ENCODE results near the gene GLOD4. TPM values are rescaled to one million over a fixed set of nuclear protein-coding genes. Genes with fewer than 3 reads are reported as not detected.
"Not testable (repeated sequence)": the region's sequence is repeated elsewhere in the genome, so short reads cannot be mapped to it uniquely, and the experiment has no call there.

The GLOD4 gene
- total RNA-seq, 1 experiment from 2014 or later, result 88.9 TPM

DNA sequence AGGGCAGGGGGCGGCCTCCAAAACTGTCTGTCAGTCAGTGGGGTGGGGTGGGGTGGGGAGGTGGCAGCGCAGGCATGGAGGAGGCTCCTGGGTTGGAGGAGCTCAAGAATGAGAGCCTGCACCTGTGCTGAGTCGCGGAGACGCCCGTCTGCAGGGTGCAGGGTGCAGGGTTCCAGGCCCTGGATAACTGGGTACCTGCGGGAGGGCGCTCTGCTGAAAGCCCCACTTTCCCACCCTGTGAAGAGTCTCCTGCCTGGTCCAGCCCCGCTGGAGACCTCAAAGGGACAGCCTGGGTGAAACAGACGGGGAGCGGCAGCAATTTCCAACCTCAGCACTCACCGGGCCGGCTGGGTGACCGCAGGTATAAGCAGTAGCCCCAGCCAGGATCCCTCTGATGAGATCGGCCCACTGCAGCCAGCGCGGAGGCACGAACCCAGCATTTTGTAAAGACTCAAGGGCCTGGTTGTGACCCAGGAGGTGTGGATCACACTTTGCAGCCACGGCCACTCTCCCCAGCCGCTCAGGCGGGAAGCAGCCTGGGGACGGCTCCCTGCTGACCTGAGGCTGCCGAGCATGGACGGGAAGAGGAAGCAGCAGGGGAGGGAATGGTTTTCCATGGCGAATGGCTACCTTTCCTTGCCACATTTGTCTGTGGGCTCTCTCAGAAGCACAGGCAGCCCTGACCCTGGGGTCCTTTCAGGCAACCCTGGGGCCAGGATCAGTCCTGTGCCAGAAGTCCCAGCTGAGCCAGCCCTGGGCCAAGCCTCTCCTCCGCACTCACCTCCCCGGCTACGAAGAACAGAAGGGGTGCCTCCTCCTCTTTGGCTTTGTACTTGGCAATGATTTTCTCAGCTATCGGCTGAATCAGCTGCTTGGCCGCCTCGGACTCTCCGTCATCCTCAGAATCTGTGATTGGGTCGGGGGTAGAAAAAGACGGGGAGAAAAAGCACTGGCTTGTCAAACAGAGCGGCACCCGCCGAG, 21.1 kb upstream of the GLOD4 start:
- no peak for DNase-seq (ENCODE audit: low read depth)

DNA sequence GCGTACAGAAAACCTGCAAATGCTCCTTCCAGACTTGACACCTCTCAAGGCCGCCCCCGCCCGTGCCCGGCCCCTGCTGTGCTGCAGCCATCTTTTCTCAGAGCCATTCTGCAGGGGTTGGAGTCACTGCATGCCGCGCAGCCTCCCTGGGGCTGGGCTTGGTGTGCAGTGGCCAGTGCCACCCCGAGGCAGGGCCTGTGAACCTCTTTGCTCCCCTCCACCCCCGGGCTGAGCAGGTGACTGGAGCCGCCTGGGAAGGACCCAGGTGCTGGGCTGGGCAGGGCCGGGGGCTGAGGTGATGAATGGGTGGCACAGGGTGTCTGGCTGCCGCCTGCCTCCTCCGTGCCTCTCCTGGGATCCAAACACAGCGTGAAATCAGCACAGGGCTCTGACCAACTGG, 20.4 kb upstream of the GLOD4 start:
- no peak for DNase-seq (ENCODE audit: low read depth)

DNA sequence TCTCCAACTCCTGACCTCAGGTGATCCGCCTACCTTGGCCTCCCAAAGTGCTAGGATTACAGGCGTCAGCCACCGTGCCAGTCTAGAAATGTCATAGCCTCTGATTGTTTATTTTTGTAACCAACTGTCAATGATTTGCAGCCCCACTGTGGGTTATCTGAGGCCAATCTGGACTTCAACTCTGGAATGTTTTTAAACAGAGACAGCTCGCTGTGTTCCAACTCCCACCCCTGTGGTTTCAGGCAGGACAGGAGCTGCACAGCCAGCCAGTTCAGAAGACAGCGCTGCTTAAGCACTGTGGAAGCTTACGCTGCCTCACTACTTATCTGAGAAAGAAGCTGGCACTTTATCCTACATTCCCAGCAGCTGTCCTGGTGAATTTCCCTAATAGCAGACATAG, 19.6 kb upstream of the GLOD4 start:
- DNase-seq (ENCODE audit: low read depth), result no peak

DNA sequence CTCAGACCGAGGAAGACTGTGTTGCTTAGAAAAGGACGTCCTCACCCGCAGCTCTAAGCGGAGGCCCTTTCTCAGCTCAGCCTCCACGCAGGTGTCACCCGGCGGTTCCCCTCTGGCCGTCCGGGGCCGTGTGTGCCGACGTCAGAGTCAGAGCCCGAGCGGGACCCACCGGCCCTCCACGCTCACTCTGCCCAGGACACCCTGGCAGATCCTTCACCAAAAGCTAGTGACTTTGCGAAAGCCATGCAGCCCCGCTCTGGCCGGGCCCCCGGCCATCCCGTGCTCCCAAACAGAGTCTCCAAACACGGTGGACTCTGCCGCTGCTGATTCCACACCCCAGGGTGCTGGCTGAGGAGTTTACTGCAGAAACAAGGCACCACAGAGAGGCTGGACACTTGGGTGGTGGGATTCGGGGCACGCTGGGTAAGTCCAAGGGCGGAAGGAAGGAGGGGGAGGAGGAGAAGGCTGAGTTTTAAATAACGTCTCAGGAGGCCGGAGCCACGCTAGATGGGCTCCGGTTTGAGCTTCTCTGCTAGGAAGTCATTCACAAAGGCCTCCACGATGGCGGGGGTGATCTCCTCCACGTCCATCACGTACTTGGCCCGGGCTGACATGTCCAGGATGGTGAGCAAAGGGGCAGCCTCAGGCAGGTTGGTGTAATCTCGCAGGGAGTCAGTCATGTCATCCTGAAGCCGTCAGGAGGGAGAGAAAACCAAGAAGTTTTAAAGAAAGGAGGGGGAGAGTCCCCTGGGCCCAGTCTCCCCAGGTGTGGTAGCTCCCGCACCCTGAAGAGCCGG, 18.6 kb upstream of the GLOD4 start:
- no peak for DNase-seq (ENCODE audit: low read depth)

DNA sequence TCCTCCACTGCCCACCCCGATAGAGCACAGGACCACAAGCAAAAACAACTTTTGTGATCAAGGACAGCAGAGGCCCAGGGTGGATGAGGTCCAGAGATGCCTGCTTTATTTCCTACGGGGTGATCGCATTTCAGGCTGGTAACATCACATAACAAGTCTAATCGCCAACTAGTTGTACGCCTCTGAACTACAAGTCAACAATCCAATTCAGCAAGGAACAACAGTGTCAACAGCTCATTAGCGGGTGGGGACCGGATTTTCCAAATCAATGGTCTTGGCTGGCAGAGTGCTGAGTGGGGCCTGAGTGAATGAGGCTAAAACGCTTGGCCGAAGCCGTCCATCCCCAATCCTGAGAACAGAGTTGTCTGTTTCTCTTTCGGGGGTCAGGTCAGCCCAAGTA, 17.2 kb upstream of the GLOD4 start:
- DNase-seq (ENCODE audit: low read depth), result no peak

DNA sequence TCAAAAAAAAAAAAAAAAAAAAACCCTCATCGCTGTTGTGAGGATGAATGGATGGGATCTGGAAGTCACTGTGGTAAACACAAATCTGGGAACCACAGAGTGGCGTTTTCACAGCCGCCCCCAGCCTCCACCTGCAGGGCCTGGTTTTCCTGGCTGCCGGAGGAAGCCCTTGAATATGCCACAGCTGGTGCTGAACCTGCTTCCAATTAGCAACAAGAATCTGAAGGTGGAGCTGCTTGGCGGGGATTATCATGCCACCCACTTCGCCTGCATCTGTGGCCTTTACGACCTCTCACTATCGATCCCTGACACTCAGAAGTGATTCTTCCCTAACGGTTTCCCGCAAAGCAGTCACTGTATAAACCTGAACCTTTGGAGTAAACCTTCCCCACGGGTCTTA, 16.2 kb upstream of the GLOD4 start:
- no peak for DNase-seq (ENCODE audit: low read depth)

DNA sequence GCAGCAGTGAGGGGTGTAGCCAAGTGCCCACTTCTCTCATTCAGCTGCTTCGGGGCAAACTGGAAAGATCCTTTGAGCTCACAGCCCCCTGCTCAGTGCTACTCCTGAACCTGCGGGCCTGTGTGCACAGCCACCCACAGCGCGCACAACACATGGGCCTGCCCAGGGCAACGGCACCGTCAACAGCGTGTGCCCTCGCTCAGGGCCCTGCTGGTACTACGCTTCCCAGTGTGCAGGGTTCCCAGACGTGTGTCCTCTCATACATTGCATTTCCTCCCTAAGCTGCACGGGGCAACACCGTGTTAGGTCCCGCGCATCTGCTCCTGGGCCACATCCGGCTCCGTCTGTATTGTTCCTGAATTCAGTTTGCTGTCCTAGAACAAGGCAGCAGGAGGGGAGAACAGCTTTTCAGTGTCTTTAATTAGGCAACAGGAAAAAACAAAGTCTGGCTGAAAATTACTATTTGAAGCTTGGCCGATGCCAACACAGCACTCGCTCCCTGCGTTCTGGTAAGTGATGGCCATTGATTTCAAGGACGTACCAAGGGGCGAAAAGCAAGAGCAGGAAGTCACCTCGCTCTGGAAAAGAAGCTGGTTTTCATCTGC, 15.3 kb upstream of the GLOD4 start:
- no peak for DNase-seq (ENCODE audit: low read depth)

DNA sequence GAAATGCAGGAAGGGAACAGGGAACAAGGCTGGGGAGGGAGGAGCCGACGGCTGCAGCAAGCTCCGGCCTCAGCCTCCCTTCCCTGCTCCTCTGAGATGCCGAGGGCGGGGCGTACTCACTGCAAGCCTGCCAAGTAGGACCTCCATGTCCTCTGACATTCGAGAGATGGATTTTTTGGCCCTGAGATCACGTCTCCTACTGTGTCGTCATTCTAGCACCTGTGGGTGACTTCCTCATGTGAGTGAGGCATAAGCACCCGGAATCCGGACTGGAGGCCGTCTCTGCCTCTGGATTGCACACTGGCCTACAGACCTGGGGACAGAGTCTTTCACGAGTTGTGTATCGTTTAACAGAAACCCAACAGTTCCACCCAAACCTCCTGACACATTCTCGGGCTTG, 14.5 kb upstream of the GLOD4 start:
- DNase-seq (ENCODE audit: low read depth), result no peak

DNA sequence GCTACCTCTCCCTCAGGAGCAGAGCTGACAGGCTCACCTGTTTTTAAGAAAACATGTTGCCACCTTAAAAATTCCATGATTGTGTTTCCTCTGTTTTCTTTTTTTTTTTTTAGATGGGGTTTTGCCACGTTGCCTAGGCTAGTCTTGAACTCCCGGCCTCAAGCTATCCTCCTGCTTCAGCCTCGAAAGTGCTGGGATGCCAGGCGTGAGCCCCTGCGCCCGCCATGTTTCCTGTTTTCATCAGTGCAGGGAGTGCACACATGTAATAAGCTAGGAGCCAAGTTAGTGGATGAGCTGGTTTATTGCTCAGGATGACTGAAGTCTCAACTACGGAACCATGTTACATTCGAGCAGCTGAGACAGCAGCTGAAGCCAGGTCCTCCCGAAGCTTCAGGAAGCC, 13.6 kb upstream of the GLOD4 start:
- no peak for DNase-seq (ENCODE audit: low read depth)

DNA sequence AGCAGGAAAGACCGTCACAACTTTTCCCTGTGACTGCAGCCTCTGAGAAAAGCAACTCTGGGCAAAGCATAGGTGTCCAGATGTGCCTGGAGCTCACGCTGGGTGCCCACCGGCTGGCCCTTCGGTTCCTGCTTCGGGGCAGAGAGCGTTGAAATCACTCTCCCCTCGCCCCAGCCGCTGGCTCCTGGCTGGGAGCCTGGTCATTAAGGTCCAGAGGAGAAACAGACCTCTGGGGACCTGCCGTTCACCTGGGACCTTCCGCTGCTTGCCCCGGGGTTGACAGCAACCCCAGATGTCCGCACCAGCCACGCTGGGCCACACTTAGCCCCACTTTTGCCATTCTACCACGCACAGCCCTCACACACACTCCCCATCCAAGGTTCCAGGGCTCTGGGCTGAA, 13.2 kb upstream of the GLOD4 start:
- DNase-seq (ENCODE audit: low read depth), result no peak

DNA sequence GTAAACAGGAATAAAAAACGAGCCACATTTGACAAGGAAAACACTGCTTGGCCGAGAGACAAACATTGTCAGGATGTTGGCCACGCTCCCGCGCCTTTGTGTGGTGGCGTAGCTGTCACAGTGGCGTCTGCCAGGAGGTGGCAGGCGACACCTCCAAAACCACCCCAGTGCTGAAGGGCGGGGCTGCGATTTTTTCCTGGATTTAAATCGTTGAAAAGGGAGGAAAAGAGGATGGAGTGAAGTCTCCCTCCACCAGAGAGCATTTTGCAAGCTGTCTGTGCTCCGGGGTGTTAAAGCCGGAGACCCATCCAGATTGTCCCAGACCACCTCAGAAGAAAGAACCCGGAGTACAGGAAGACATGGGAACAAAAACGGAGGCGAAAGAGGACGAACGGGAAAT, 12.8 kb upstream of the GLOD4 start:
- DNase-seq (ENCODE audit: low read depth), result peak; percentile 69

DNA sequence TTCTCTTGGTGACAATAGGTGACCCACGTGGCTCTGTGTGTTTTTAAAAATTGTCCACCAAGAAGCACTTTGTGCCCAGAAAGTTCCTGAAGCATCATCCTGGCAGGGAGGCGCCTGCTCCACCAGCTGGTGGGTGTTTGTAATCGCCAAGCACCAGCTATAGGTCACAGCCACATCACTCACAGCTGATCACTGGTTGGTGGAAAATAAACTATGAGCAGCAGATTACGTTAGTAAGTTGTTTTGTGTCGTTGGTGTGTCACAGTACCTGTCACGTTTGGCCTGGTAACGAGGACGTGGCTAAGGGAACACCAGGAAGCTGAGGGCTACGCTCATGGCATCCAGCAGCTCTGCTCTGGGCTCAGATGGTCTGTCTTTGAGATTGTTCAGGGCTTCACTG, 10.2 kb upstream of the GLOD4 start:
- no peak for DNase-seq (ENCODE audit: low read depth)

DNA sequence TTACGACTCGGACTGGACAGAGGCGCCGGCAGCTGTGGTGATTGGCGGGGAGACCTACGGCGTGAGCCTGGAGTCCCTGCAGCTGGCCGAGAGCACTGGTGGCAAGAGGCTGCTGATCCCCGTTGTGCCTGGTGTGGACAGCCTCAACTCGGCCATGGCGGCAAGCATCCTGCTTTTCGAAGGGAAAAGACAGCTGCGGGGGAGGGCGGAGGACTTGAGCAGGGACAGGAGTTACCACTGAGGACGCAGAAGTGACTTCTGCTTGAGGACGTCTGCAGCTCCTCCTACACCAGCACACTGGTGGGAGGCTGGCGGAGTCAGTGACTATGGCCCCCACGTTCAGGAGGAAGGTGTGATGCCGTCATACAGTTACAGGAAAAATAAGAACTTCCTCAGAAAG, 9.7 kb upstream of the GLOD4 start:
- DNase-seq (ENCODE audit: low read depth), result no peak

DNA sequence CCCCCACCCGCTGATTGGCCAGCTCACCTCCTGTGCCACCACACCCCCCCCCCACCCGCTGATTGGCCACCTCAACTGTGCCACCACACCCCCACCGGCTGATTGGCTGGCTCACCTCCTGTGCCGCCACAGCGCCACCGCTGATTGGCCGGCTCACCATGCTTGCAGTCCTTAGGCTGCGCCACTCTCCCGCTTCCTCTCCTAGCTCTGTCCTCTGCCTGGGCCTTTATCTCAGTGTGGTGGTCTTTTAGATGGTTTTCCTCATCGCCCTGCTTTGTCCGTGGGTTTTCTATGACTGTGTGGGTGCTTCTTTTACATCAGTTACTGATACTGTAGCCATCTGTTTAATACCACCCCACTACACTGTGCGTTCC, 8.8 kb upstream of the GLOD4 start:
- not testable (repeated sequence) for DNase-seq (ENCODE audit: low read depth)

DNA sequence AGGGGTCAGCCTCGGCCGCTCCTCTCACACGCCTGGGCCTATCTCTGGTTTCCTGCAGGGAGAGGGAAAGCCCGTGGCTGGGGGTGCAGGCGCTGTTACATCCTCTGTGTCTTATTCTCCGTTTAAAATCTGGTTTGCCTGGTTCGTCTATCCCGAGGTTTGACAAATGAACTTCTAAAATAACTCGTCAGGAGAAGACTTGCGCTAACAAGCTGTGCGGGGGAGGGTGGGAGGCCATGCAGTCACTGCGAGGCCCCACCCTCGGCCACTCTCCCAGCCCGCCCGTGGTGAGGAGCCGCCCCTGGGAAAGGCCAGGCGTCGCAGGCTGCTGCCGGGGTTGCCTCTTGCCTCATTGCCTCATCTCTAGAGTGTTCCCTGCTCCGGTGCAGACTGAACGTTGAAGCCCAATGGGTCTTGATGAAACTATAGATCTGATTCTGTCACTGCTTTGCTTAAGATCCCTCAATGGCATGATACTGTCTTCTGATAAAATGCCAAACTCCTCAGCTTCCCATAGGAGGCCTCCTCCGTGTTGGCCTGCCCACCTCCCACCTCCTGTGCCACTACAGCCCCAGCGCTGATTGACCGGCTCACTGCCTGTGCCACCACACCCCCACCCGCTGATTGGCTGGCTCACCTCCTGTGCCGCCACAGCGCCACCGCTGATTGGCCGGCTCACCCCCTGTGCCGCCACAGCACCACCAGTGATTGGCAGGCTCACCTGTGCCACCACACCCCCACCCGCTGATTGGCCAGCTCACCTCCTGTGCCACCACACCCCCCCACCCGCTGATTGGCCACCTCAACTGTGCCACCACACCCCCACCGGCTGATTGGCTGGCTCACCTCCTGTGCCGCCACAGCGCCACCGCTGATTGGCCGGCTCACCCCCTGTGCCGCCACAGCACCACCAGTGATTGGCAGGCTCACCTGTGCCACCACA, 8.1 kb upstream of the GLOD4 start:
- DNase-seq (ENCODE audit: low read depth), result not testable (repeated sequence)

DNA sequence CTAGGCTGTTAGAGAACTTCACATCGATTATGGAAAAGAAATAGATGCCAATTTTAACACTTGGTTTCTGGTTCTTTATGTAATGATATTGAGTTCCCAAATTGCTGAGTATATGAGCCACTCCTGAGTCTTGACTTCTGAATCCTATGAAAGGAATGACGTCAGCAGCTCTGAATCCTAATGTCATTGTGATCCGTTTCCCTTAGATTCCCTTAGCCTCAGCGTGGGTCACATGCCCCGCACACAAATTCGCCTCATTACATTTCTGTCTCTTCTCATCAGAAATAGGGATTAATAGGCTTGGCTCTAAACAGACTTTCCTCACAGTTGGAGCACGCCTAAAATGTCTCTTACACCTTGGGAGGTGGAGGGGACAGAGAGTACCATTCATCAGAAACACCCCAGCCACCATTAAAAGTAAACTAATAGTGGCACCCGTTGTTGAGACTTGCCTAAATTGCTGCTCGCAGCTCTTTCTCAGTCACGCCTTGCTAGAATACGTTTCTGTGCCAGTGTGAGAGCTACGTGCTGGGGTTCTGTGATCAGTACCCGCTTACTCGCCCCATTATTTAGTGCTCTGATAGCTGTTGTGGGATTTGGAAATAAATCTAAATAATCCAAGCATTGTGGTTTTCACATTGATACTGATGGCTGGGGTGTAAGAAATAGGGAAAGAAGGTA, 7.2 kb upstream of the GLOD4 start:
- DNase-seq (ENCODE audit: low read depth), result no peak

DNA sequence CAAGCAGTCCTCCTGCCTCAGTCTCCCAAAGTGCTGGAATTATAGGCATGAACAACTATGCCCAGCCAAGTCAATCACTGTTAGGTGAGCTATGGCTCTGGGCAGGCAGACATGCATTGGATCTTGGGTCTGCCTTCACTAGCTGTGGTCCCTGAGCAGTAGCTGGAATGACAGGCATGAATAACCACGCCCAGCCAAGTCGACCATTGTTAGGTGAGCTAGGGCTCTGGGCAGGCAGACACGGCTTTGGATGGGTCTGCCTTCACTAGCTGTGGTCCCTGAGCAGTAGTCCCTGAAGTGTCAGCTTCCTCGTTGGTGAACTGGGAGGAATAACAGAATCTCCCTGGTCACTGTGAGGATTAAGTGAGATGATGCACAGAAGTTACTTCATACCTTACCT, 6.5 kb upstream of the GLOD4 start:
- no peak for DNase-seq (ENCODE audit: low read depth)

DNA sequence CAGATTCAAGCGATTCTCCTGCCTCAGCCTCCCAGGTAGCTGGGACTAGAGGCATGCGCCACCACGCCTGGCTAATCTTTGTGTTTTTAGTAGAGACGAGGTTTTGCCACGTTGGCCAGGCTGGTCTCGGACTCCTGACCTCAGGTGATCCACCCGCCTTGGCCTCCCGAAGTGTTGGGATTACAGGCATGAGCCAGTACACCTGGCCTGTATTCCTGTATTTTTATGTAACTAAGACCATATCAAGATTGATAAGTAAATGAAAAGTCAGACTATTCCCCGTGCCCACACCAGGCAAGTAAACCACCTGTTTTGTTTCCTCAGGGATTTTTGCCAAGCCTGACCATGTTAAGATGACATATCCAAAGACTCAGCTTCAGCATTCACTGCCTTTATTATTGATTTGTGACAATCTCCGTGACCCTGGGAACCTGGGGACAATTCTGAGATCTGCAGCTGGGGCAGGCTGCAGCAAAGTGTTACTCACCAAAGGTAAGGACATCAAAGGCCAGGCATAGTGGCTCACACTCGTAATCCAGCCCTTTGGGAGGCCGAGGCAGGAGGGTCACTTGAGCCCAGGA, 5.7 kb upstream of the GLOD4 start:
- no peak for DNase-seq (ENCODE audit: low read depth)

DNA sequence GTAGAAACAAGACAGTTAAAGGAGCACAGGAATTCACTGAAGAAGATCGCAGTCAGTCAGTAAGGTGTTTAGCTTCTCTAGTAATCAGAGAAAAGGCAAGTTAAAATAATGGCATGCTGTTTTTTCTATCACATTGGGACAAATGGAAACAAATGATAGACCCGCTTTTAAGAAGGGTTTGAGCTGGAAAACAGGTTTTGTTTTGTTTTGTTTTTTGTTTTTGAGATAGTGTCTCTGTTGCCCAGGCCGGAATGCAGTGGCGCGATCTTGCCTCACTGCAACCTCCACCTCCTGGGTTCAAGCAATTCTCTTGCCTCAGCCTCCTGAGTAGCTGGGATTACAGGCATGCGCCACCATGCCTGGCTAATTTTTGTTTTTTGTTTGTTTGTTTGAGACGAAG, 3.8 kb upstream of the GLOD4 start:
- not testable (repeated sequence) for DNase-seq (ENCODE audit: low read depth)

DNA sequence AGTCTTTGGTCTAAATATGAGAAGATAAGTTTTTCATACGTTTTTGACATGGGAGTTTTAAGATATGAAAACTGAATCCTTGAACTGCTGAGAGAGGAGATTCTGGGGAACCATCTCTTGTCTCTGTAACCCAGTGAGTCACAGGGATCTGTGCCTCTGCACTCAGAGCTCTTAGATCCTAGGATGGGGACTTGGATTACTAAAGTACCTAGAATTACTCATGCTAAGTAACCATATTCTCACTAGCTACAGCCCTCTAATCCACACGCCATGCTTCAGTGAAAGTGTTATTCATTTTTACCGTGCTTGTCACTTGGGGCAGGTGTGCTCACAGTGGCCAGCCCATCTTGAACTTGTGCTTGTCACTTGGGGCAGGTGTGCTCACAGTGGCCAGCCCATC, 2.1 kb upstream of the GLOD4 start:
- no peak for DNase-seq (ENCODE audit: low read depth)
